ENCODE results near the gene ZW10.
"Not testable (repeated sequence)": the region's sequence is repeated elsewhere in the genome, so short reads cannot be mapped to it uniquely, and the experiment has no call there.

DNA sequence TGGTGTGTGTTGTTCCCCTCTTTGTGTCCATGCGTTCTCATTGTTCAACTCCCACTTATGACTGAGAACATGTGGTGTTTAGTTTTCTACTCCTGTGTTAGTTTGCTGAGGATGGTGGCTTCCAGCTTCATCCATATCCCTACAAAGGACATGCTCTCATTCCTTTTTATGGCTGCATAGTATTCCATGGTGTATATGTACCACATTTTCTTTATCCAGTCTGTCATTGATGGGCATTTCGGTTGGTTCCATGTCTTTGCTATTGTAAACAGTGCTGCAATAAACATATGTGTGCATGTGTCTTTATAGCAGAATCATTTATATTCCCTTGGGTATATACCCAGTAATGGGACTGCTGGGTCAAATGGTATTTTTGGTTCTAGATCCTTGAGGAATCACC lies 10.5 kb downstream of the ZW10 start:
- TF ChIP-seq ONECUT2 (CRISPR knock-in tag; IDR thresholded peaks at IDR 0.05); GABPA (IDR thresholded peaks at IDR 0.05; ENCODE audit: low read depth, low read length); GABPA (CRISPR knock-in tag; IDR thresholded peaks at IDR 0.05; ENCODE audit: low read depth); NFYB (CRISPR knock-in tag; IDR thresholded peaks at IDR 0.05); NBN (conservative IDR thresholded peaks at IDR 0.05); ZNF572 (CRISPR knock-in tag; IDR thresholded peaks at IDR 0.05); ZNF432 (CRISPR knock-in tag; IDR thresholded peaks at IDR 0.05; ENCODE audit: borderline replicate concordance); KAT7 (CRISPR knock-in tag; IDR thresholded peaks at IDR 0.05; ENCODE audit: borderline replicate concordance); ZNF644 (CRISPR knock-in tag; IDR thresholded peaks at IDR 0.05; ENCODE audit: low read depth): not testable (repeated sequence)
- TF ChIP-seq, protein P1, sequence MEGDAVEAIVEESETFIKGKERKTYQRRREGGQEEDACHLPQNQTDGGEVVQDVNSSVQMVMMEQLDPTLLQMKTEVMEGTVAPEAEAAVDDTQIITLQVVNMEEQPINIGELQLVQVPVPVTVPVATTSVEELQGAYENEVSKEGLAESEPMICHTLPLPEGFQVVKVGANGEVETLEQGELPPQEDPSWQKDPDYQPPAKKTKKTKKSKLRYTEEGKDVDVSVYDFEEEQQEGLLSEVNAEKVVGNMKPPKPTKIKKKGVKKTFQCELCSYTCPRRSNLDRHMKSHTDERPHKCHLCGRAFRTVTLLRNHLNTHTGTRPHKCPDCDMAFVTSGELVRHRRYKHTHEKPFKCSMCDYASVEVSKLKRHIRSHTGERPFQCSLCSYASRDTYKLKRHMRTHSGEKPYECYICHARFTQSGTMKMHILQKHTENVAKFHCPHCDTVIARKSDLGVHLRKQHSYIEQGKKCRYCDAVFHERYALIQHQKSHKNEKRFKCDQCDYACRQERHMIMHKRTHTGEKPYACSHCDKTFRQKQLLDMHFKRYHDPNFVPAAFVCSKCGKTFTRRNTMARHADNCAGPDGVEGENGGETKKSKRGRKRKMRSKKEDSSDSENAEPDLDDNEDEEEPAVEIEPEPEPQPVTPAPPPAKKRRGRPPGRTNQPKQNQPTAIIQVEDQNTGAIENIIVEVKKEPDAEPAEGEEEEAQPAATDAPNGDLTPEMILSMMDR (CRISPR knock-in tag; IDR thresholded peaks at IDR 0.05) = not testable (repeated sequence)

Data from HepG2 (cell line).